ENCODE data around the gene OR6S1. TPM values are rescaled to one million over a fixed set of nuclear protein-coding genes. Genes with fewer than 3 reads are reported as not detected.
"Not testable (repeated sequence)": the region's sequence is repeated elsewhere in the genome, so short reads cannot be mapped to it uniquely, and the experiment has no call there.

OR6S1 gene
- total RNA-seq, 1 experiment from 2014 or later: not detected

GRCh38 chr14:20623798-20624197 is 17.7 kb downstream of the OR6S1 start:
- H3K4me3 ChIP-seq: peak overlapping the region; percentile 49
- DNase-seq: peak; percentile 38
- no peaks in the 10 kb centered on the region for H3K36me3 ChIP-seq
- no peaks in the 10 kb centered on the region for H3K27me3 ChIP-seq
- H3K9me3 ChIP-seq: no peaks in the 10 kb centered on the region

DNA sequence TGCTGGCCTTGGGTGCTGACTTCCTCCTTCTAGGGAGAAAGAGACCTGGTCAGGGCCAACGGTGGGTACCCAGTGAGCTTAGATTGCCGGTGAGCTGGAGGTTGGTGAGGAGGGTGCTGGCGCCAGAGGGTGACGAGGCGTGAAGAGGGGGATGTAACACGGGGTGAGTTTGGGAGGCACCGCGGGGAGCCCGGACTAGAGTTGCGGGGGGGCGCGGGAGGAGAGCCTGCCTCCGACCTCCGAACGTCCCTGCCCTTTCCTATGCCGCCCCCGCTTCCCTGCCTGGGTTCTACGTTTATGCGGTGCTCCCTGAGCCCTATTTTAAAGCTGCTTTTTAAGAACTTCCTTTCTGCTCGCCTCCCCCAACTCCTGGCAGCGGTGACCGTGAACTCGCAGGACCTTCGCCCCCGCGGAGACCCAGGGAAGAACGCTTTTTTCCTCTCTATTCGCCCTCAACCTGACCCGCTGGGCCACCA is 18.6 kb downstream of the OR6S1 start:
- Histone ChIP-seq H3K4me3 (no peak overlapping the region), H3K36me3 (no peaks in the 10 kb centered on the region), H3K27me3 (no peaks in the 10 kb centered on the region), H3K9me3 (no peaks in the 10 kb centered on the region)
- DNase-seq: no peak

DNA sequence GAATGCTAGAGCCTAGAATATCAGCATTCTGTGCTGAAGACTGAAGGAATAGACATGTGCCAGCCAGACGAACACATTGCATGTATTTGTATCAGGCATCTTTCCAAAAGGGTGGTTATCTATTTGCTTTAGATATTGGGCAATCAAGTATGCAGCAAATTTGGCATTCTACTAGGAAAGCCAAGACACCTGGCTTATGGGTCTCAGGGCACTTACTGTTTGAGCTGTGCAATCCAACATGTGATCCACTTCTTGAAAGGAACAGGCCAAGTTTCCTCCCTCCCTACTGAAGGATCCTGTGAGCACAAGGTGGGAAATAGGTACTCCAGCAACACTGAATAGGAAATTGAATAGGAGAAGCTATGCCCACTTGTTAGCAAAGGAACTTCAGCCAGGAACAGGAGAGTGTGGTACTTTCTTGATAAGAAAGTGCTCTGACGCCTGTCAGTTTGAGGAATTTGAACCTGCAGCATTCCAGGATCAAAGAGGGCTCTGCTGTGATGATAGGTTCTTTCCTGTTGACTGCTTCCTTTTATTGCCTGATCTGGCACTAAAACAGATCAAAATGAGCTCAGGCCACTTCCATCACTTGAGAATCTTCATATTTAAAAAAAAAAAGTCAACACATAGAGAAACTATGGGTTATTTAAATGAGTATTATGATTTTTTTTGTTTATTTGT is 20.6 kb downstream of the OR6S1 start:
- H3K4me3 ChIP-seq: no peak overlapping the region
- no peak for DNase-seq
- H3K9me3 ChIP-seq: no peaks in the 10 kb centered on the region
- H3K27me3 ChIP-seq: no peaks in the 10 kb centered on the region
- H3K36me3 ChIP-seq: no peaks in the 10 kb centered on the region

DNA sequence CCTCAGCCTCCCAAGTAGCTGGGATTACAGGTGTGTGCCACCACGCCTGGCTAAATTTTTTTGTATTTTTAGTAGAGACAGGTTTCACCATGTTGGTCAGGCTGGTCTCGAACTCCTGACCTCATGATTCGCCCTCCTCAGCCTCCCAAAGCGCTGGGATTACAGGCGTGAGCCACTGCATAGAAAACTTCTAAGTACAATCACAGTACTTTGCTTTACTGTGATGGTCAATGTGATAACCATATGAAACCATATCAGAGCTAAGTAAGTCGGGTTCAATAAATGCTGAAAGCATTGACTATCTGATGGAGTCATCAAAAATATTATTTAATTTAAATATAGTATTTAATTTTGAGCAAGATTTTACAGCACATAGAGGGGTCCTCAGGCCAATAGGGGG is 21.8 kb downstream of the OR6S1 start:
- H3K9me3 ChIP-seq, H3K36me3 ChIP-seq, H3K27me3 ChIP-seq, H3K4me3 ChIP-seq, DNase-seq: not testable (repeated sequence)

- Histone ChIP-seq H3K27me3 (no peaks in the 10 kb centered on the region), H3K4me3 (no peak overlapping the region), H3K9me3 (no peaks in the 10 kb centered on the region), H3K36me3 (no peaks in the 10 kb centered on the region)
- no peak for DNase-seq
Measured at GRCh38 chr14:20618271-20618749, 23.2 kb downstream of the OR6S1 start.

- H3K9me3 ChIP-seq: no peaks in the 10 kb centered on the region
- no peaks in the 10 kb centered on the region for H3K36me3 ChIP-seq
- H3K27me3 ChIP-seq: no peaks in the 10 kb centered on the region
- no peak overlapping the region for H3K4me3 ChIP-seq
- no peak for DNase-seq
Measured at GRCh38 chr14:20617138-20618003, 24.1 kb downstream of the OR6S1 start.

DNA sequence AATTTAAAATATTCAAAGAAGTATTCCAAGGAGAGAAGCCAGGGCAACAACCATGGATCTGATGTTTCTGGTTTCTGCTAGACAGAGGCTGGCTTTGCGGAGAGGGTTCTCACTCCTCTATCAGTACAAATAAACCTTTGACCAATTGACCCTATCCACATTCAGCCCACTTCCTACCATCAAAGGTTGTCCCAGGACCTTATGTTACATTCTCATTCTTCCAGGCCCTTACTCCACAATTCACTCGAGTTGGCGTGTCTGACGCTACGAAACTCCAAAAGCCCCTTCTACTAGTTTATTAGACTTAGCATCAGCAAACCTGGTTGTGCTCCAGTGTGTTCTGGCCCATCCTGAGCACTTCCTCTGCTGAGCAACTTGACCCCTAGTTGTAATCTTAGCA is 25.5 kb downstream of the OR6S1 start:
- DNase-seq: no peak
- no peaks in the 10 kb centered on the region for H3K27me3 ChIP-seq
- H3K4me3 ChIP-seq: no peak overlapping the region
- H3K36me3 ChIP-seq: no peaks in the 10 kb centered on the region
- no peaks in the 10 kb centered on the region for H3K9me3 ChIP-seq

DNA sequence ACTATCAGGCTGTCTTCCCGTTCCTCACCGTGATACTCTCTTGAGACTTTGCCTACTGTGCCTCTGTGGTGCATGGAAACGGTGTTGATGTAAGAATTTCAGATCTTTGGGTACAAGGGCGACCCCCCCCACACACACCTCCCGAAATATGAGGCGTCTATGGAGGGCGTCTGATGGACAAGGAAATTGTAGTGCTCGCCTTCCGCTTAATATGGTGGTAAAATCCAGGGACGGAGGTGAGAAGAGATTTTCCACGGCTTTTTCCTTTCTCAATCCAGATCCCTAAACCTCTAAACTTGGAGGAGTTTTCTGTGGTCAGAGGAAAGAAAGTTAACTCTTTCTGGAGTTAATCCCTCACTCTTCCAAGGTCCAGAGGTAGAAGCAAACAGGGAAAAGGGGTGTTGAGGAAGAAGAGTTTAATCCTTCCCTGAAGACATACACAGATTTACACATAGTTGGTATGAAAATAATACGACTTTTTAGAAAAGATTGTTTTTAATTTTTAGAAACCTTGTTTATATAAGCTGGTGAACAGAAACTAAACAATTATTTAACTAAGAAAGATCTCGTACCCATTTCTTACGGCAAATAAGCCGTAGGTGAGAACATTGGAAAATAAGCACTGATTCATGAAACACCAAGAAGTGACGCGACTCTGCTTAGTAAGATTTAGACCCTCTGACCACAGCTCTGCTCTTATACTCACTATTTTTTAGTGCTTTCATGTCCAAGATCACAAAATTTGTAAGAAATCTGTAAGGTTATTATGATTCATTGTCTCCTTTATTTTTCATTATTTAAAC is 27.3 kb downstream of the OR6S1 start:
- peak; percentile 50 for DNase-seq
- Histone ChIP-seq H3K4me3 (peak overlapping the region; percentile 63), H3K36me3 (no peaks in the 10 kb centered on the region)

DNA sequence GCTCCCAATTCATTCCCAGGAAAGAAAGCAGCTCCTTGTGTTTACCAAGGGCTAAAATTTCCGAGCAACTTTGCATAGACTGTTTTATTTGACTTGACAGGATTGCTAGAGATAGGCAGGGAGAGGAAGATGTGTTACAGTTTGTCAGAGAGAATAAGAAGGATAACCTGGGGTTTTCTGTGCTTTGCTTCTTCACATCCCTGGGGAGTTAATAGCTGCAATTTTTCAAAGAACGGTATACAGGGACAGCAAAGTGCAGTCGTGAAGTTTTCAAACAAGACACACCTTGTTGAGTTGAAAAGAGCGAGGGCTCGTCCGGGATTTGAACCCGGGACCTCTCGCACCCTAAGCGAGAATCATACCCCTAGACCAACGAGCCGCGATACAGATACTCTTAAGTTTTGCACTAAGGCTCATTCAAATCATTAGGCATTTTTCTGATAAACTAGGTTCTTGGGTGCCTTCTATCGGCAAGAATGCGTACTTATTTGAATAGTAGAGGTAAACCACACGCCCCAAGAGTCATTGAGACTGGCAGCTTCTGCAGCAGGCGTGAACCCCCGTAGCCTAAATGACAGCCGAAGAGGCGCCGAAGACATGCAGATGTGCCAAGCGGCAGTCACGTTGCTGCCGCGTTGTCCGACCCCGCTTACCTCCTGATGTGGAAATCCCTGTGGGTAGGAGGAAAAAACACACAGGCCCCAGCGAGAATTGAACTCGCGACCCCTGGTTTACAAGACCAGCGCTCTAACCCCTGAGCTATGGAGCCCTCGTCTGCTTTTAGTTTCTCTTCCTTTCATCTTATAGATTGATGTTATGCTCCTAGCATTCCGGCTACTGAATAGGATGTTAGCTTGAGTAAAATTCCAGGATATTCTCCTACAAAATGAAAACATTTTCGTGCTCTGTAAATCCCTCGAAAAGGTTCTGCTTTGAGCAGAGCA is 28.1 kb downstream of the OR6S1 start:
- Histone ChIP-seq H3K4me3 (peak overlapping the region; percentile 63), H3K27me3 (no peaks in the 10 kb centered on the region), H3K9me3 (no peaks in the 10 kb centered on the region), H3K36me3 (no peaks in the 10 kb centered on the region)
- DNase-seq: peak; percentile 94

More for the DNA sequence above, 27.3 kb downstream of the OR6S1 start:
- no peaks in the 10 kb centered on the region for H3K9me3 ChIP-seq
- H3K27me3 ChIP-seq: no peaks in the 10 kb centered on the region

DNA sequence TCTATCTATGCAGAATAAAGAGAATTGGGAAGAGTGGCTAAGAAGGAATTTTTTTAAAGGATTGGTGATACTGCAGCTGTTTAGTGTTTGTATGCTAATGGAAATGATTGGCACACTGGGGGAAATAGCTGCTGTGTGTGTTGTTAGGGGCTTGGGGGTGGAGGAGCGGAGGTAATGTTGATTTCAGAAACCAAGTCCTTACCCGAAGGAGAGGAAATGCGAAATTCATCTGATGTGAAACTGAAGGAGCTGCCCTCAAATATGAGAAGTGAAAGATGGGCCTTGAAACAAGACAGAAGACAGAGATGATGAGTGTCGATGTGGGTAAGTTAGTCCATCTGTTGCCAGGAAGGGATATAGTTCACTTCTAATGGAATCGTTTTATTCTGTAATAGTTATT is 29.1 kb downstream of the OR6S1 start:
- no peaks in the 10 kb centered on the region for H3K36me3 ChIP-seq
- H3K4me3 ChIP-seq: no peak overlapping the region; the same call in 1 of the 2 replicates
- no peaks in the 10 kb centered on the region for H3K27me3 ChIP-seq

DNA sequence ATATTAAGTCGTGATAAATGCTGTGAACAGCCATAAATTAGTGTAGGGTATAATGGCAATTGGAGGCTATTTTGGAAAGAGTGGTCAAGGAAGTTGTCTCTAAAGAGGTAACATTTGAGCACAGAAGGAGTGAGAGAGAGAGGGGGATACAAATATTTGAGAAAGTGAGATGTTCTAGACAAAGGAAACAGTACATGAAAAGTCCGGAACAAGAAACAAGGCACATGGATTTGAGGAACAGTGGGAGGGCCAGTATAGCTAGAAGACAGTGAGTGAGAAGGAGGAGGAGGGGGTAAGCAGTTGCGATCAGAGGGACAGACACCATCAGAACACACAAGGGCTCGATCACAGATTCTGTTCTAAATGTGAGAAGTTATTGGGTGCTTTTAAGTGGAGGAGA is 30.2 kb downstream of the OR6S1 start:
- Histone ChIP-seq H3K27me3 (no peaks in the 10 kb centered on the region), H3K4me3 (no peak overlapping the region), H3K36me3 (no peaks in the 10 kb centered on the region), H3K9me3 (no peaks in the 10 kb centered on the region)
- no peak for DNase-seq

More for the DNA sequence above, 29.1 kb downstream of the OR6S1 start:
- DNase-seq: no peak
- H3K9me3 ChIP-seq: no peaks in the 10 kb centered on the region

- Histone ChIP-seq H3K27me3 (no peaks in the 10 kb centered on the region), H3K4me3 (peak overlapping the region; percentile 86), H3K36me3 (no peaks in the 10 kb centered on the region), H3K9me3 (no peaks in the 10 kb centered on the region)
- peak; percentile 65 for DNase-seq
Measured at GRCh38 chr14:20610002-20610765, 31.3 kb downstream of the OR6S1 start.

DNA sequence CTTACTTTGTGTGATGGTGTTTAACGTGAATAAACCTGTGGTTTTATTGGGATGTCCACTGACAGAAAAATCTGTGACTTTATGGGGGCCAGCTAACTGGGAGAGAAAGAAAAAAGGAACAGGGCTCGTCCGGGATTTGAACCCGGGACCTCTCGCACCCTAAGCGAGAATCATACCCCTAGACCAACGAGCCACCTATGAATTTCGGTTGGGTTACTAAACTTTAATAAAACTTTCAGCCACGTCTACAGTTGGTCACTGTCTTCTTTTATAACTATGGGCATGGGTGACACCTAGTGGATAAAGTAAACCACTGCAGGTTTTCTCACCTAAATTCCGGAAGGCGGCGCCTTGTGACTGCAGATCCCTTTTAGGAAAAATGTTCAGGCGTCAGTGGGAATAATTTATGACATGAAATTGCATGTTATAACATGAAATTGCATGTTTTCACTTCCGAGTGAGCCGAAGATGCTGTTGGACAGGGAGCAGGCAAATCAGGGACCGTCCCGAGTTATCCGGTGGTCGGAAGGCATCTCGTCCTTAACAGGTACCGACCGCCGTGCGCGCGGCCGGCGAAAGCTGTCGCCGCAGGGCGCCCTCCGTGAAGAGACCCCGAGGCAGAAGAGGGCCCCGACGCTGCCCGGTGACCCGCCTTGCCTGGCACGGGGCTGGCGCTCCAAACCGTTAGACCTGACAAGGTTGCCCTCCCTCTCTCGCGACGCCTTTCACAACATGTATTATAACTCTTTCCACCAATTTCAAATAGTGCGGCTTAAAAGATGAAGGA is 32.1 kb downstream of the OR6S1 start:
- no peaks in the 10 kb centered on the region for H3K27me3 ChIP-seq
- DNase-seq: peak; percentile 35
- H3K36me3 ChIP-seq: no peaks in the 10 kb centered on the region
- H3K9me3 ChIP-seq: no peaks in the 10 kb centered on the region
- peak overlapping the region; percentile 86 for H3K4me3 ChIP-seq

DNA sequence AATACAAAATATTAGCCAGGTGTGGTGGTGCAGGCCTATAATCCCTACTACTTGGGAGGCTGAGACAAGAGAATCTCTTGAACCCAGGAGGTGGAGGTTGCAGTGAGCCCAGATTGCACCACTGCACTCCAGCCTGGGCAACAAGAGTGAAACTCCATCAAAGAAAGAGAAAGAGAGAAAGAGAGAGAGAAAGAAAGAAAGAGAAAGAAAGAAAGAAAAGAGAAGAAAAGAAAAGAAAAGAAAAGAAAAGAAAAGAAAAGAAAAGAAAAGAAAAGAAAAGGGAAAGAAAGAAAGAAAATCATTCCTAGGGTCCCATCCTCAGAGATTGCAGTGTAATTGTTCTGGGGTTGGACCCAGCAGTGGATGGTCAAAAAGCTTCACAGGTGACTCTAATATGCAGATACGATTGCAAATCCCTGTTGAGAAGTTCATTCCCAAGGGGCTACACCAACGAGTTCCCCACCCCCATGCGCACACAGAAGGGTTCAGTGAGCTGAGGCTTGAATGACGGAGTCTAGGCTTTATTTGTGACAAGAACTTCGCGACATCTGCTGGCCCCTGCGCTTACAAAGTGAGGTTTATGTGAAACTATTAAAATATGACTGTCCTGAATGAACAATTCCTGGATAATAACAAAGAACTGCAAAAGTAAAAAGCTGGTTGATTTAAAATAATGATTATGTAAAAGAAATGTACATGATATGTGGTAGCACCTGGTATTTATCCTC is 32.9 kb downstream of the OR6S1 start:
- Histone ChIP-seq H3K4me3 (peak overlapping the region; percentile 86; the same call in 1 of the 2 replicates), H3K9me3 (no peaks in the 10 kb centered on the region), H3K36me3 (no peaks in the 10 kb centered on the region), H3K27me3 (no peaks in the 10 kb centered on the region)
- no peak for DNase-seq
